HFFc6 (cell line): ENCODE measurements around the gene LYRM9. TPM values are rescaled to one million over a fixed set of nuclear protein-coding genes. Genes with fewer than 3 reads are reported as not detected.

Experiments used
- DNase-seq: peaks from one replicate; pipeline ENCODE4 v3.0.0-alpha.2; 2018
- H3K27ac Mint-ChIP-seq: 2 replicates; pipeline ENCODE4 v1.8.0; 2020; ENCODE audit warnings: mild to moderate bottlenecking, mixed read lengths
- H3K27me3 Mint-ChIP-seq: 2 replicates; pipeline ENCODE4 v1.8.0; 2021; ENCODE audit warnings: mild to moderate bottlenecking, moderate library complexity, mixed read lengths; ENCODE audit not compliant: insufficient read depth
- H3K36me3 Mint-ChIP-seq: 2 replicates; pipeline ENCODE4 v1.8.0; 2021; ENCODE audit warnings: low read depth, mixed read lengths
- H3K4me1 Mint-ChIP-seq: 2 replicates; pipeline ENCODE4 v1.8.0; 2020; ENCODE audit warnings: low read depth, mixed read lengths
- H3K4me3 Mint-ChIP-seq: 2 replicates; pipeline ENCODE4 v1.8.0; 2020; ENCODE audit warnings: mild to moderate bottlenecking, moderate library complexity, mixed read lengths
- H3K9me3 Mint-ChIP-seq: 2 replicates; pipeline ENCODE4 v1.8.0; 2020; ENCODE audit warnings: mild to moderate bottlenecking, mixed read lengths
- total RNA-seq, 6 experiments: library from RNA; stranded (reverse); fragmentation: NEBNext Ultra II Directional; extraction: Animal tissue kit (Norgen Biotek cat#: 25700); gene quantifications; 2 replicates in 1 of 6; 3 replicates in 5 of 6; pipeline ENCODE4 v1.2.3, GENCODE V29; 2021
- TF ChIP-seq, protein P1 (sequence below): fragments of 200-600 bp; sonication (generic); IDR thresholded peaks from 2 replicates; pipeline ENCODE4 v1.5.0; 2021; ENCODE audit warnings: antibody characterized with exemption, mild to moderate bottlenecking

Gene LYRM9
- total RNA-seq, 6 experiments from 2014 or later = 2.2 to 3.6 (median 2.9) TPM

DNA sequence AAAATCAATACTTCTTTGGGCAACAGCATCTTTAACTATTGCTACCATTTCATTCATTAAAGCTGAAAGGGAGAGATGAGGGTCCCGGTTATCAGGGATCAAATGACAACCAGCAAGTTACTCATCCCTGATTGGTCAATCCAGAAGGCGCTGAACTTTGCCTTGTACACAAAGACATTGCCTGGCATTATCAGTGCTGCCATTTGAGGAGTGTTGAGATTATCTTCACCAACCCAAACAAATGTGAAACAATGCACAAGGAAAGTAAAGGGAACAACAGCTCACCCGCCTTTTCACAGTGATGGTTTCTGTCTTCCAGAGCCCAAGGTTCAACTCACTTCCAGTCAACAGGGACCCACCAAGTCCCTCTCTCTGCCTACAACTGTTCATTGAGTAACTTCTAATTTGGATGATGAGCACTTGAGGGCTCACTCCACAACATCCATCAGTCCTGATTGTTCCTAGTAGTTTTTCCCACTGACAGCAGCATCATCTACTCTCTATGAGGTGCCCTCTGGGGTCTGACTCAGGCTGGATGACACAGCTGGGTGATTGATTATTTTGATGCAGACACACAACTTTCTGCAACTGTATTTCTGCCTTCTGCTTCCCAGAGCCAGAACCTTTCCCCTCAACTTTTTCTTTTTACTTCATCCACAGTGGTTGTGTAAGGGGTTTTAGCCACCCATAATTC is 32.0 kb downstream of the LYRM9 start:
- Mint-ChIP-seq H3K4me1 (no peaks in the 10 kb centered on the region), H3K9me3 (no peaks in the 10 kb centered on the region), H3K27ac (no peak overlapping the region), H3K36me3 (no peaks in the 10 kb centered on the region), H3K4me3 (no peak overlapping the region), H3K27me3 (peaks cover 28% of the 10 kb centered on the region)
- no peak for DNase-seq
- TF ChIP-seq, protein P1, sequence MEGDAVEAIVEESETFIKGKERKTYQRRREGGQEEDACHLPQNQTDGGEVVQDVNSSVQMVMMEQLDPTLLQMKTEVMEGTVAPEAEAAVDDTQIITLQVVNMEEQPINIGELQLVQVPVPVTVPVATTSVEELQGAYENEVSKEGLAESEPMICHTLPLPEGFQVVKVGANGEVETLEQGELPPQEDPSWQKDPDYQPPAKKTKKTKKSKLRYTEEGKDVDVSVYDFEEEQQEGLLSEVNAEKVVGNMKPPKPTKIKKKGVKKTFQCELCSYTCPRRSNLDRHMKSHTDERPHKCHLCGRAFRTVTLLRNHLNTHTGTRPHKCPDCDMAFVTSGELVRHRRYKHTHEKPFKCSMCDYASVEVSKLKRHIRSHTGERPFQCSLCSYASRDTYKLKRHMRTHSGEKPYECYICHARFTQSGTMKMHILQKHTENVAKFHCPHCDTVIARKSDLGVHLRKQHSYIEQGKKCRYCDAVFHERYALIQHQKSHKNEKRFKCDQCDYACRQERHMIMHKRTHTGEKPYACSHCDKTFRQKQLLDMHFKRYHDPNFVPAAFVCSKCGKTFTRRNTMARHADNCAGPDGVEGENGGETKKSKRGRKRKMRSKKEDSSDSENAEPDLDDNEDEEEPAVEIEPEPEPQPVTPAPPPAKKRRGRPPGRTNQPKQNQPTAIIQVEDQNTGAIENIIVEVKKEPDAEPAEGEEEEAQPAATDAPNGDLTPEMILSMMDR = no peak

DNA sequence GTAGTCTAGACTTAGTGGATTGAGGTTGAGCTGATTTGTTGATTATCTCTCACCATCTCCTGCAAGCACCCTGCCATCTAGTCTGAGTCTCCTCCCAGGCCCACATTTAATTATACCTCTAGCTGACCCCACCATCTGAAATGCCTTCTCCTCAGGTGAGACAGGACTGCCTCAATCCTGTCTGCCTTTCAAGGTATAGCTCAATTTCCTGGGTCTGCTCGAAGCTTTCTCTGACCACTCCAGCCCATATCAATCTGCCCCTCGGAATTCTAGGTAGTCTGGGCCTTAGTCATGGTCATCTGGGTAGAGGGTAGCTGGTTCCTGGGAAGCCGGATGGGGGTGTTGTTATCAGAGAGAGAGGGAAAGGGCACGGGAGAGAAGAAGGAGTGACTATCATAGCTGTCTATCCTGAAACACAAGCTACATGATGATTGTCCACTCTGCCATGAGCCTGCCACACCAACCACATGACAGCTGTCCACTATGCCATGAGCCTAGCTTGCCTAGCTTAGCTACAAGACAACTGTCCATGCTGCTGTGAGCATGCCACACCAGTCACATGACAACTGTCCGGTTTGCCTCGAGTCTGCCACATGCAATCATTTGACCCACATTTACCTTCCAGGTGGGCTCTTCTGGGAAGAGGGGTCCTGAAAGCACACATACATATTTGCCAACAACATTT is 34.4 kb downstream of the LYRM9 start:
- TF ChIP-seq, protein P1 = no peak
- Mint-ChIP-seq H3K4me1 (no peaks in the 10 kb centered on the region), H3K27me3 (peaks cover 32% of the 10 kb centered on the region), H3K27ac (no peak overlapping the region), H3K4me3 (no peak overlapping the region), H3K36me3 (no peaks in the 10 kb centered on the region), H3K9me3 (no peaks in the 10 kb centered on the region)
- DNase-seq = no peak

DNA sequence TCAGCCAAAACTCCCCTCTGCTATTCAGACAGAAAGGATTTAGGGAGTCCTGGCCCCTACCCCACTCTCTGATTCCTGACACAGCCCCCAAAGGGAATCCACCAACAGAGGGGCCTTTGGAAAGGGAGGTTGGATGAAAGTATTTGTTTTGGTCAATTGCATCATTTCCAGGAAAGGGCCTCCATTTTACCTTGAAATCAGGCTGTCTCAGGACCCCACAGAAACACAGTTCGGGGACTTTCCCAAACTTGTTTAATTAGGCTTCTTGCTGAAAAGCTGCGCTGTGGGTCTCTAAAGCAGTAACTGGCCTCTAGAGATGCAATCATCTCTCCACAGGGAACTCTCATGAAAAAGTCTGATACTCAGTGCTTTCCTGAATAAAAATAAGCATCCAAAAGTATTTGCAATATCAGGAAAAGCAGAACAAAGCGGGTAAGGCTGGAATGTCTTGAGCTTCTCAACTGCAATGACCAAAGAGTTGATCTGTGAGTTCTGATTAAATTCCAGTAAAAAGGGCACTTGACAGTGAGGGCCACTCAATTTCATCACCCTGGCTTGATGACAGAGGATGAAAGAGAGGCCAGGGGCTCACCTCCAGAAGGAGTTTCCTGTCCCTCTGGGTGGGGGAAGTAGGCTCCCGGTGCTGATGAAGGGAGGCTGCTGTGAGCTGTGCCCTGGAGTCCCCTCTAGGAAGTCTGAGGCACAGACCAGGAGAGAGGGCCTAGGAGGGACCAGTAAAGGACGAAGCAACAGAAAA is 36.3 kb downstream of the LYRM9 start:
- Mint-ChIP-seq H3K27ac (no peak overlapping the region), H3K9me3 (no peaks in the 10 kb centered on the region), H3K4me1 (no peaks in the 10 kb centered on the region), H3K4me3 (no peak overlapping the region), H3K27me3 (peaks cover 25% of the 10 kb centered on the region), H3K36me3 (no peaks in the 10 kb centered on the region)
- no peak for DNase-seq
- TF ChIP-seq, protein P1 = no peak

DNA sequence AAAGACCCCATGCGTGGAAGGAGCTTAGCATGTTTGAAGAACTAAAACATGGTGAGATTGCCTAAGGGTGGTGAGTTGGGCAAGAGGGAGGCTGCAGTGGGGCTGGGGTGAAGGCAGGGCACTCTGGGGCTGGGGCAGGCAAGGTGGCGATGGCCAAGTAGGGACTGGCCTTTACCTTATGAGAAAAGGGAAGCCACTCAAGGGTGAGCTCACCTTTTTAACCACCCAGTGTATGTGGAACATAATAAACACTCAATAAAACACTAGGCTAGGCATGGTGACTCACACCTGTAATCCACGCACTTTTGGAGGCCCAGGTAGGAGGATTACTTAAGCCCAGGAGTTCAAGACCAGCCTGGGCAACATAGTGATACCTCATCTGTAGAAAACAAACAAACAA is 37.7 kb downstream of the LYRM9 start:
- no peaks in the 10 kb centered on the region for H3K4me1 Mint-ChIP-seq
- TF ChIP-seq, protein P1 = no peak
- H3K9me3 Mint-ChIP-seq = no peaks in the 10 kb centered on the region
- H3K27me3 Mint-ChIP-seq = peaks cover 30% of the 10 kb centered on the region
- no peak for DNase-seq
- H3K4me3 Mint-ChIP-seq = no peak overlapping the region
- H3K36me3 Mint-ChIP-seq = no peaks in the 10 kb centered on the region
- no peak overlapping the region for H3K27ac Mint-ChIP-seq

DNA sequence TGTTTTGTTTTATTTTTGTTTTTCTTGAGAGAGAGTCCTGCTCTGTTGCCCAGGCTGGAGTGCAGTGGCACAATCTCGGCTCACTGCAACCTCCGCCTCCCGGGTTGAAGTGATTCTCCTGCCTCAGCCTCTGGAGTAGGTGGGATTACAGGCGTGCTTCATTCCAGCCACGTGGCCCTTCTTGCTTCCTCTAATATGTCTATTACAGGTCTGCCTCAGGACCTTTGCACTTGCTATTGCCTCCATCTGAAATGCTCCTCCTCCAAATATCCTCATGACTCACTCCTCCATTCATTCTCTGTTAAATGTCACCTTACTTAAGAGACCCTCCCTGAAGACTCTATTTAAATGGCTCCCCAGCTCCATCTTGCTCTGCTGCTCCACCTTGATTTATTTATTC is 39.0 kb downstream of the LYRM9 start:
- no peak overlapping the region for H3K4me3 Mint-ChIP-seq
- no peaks in the 10 kb centered on the region for H3K36me3 Mint-ChIP-seq
- no peaks in the 10 kb centered on the region for H3K4me1 Mint-ChIP-seq
- TF ChIP-seq, protein P1 = no peak
- H3K27me3 Mint-ChIP-seq = peaks cover 36% of the 10 kb centered on the region
- no peak overlapping the region for H3K27ac Mint-ChIP-seq
- DNase-seq = no peak
- no peaks in the 10 kb centered on the region for H3K9me3 Mint-ChIP-seq
